ENCODE data around the gene DAPK1.

GRCh38 chr9:87610200-87611155 is 112.8 kb downstream of the DAPK1 start:
- no peak for TF ChIP-seq POLR2A (IDR thresholded peaks at IDR 0.05; ENCODE audit: low read depth, low read length)
- no peak for TF ChIP-seq TAF1 (IDR thresholded peaks at IDR 0.05; ENCODE audit: low read depth, low read length)
- no peak for TF ChIP-seq POLR2AphosphoS5 (IDR thresholded peaks at IDR 0.05; ENCODE audit: low read depth, low read length)

Data from GM12891 (cell line).